ENCODE results near the gene BMERB1. TPM values are rescaled to one million over a fixed set of nuclear protein-coding genes. Genes with fewer than 3 reads are reported as not detected.
"Not testable (repeated sequence)": the region's sequence is repeated elsewhere in the genome, so short reads cannot be mapped to it uniquely, and the experiment has no call there.

The BMERB1 gene
- polyA plus RNA-seq, 1 of the 3 experiments (the other 2 are of a cell fraction): 33.9 TPM

DNA sequence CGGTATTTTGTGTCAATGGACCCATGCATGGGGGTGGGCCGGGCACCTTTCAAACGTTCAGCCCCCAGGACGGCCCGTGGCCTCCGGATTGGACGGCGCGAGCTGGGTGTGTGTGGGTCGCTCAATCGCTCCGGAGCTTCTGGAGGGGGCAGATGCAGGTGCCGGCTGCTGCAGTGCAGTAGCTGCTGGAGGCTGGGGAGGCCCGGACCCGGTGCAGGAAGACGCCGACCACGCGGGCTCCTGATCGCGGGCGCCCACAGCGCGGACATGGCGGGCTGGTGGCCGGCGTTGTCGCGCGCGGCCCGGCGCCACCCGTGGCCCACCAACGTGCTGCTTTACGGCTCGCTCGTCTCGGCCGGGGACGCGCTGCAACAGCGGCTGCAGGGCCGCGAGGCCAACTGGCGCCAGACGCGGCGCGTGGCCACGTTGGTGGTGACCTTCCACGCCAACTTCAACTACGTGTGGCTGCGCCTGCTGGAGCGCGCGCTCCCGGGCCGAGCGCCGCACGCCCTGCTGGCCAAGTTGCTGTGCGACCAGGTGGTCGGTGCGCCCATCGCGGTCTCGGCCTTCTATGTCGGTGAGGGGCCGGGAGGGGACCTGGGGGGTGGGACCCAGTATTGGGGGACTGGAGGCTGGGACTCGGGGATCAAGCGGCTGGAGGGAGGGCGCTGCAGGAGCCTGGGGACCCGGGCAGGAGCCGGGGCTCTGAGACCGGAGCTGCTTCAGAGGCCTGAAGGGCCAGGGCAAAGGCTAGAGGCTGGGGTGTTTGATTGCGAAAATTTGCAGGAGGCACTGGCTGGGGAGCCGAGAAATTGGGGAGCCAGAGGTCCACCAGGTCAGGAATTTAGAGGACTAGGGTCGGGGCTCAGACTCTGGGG is 38.5 kb upstream of the BMERB1 start, which contains the start of gene MPV17L:
TSS of gene MPV17L (plus strand) at position 124 of the 878 bp plus-strand sequence. CDS start at position 268, 144 bp downstream.
- H4K20me1 ChIP-seq (ENCODE audit: insufficient read depth); H3K79me2 ChIP-seq (ENCODE audit: insufficient read depth); H3K27ac ChIP-seq (ENCODE audit: low read depth in 2 of 2, low read length in 1 of 2); H3K4me1 ChIP-seq (ENCODE audit: control insufficient read depth in 1 of 2, insufficient read depth in 2 of 2, low read depth in 1 of 2, low read length in 1 of 2); H2AFZ ChIP-seq (ENCODE audit: low read depth); H3K9me2 ChIP-seq; H3F3A ChIP-seq (replicated peaks; ENCODE audit: insufficient read depth); H3K36me3 ChIP-seq (replicated peaks in 1 of 2; ENCODE audit: control insufficient read depth in 1 of 2, insufficient read depth in 2 of 2, low read length in 1 of 2); H3K9ac ChIP-seq; H3K9me3 ChIP-seq; POLR2A ChIA-PET; CTCF ChIA-PET; H3K27me3 ChIP-seq (ENCODE audit: insufficient read depth): not testable (repeated sequence)
- Histone ChIP-seq H3K4me2 (peak within 1 kb of the TSS; percentile 67), H3K4me3 (ENCODE audit: low read depth in 2 of 2, low read length in 1 of 2) (peak within 1 kb of the TSS; percentile 16 to 53; a peak in 2 of 4 replicates)
- TF ChIP-seq MXI1 (IDR thresholded peaks at IDR 0.05; ENCODE audit: low read depth, low read length): peak; percentile 15; the same call in 1 of the 2 replicates
- TF ChIP-seq TAF1 (IDR thresholded peaks at IDR 0.05; ENCODE audit: borderline replicate concordance, low read depth, low read length): peak; percentile 32; the same call in 1 of the 2 replicates
- peak; percentile 86 for DNase-seq
- 32% methylated on average over 24 of the region's 79 CpGs for whole genome bisulfite sequencing (ENCODE audit: low lambda C conversion rate)

DNA sequence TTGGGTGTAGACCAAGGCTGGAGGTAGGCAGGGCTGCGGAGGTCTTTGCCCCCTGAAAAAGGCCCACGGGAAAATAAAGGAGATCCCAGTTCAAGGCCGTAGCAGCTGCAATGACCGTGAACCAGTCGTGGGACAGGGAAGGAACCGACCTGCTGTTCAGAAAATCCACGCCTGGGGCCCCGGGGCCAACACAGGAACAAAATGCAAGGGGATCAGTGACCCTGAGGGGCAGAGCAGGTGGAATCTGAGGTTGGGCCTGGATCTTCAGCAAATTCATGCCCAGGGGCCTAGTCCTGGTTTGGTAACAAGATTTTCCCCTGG is 37.9 kb upstream of the BMERB1 start:
- WGBS (ENCODE audit: low lambda C conversion rate): 86% methylated on average over 7 of the region's 8 CpGs
- H3K9ac ChIP-seq; H3K27me3 ChIP-seq (ENCODE audit: insufficient read depth); H2AFZ ChIP-seq (ENCODE audit: low read depth); H3K79me2 ChIP-seq (ENCODE audit: insufficient read depth); H3K4me3 ChIP-seq (ENCODE audit: low read depth in 2 of 2, low read length in 1 of 2); H3F3A ChIP-seq (replicated peaks; ENCODE audit: insufficient read depth); H3K4me2 ChIP-seq; H3K27ac ChIP-seq (ENCODE audit: low read depth in 2 of 2, low read length in 1 of 2); H3K36me3 ChIP-seq (replicated peaks in 1 of 2; ENCODE audit: control insufficient read depth in 1 of 2, insufficient read depth in 2 of 2, low read length in 1 of 2); H3K4me1 ChIP-seq (ENCODE audit: control insufficient read depth in 1 of 2, insufficient read depth in 2 of 2, low read depth in 1 of 2, low read length in 1 of 2); CTCF ChIA-PET; POLR2A ChIA-PET; H4K20me1 ChIP-seq (ENCODE audit: insufficient read depth); DNase-seq; H3K9me3 ChIP-seq; H3K9me2 ChIP-seq: not testable (repeated sequence)

DNA sequence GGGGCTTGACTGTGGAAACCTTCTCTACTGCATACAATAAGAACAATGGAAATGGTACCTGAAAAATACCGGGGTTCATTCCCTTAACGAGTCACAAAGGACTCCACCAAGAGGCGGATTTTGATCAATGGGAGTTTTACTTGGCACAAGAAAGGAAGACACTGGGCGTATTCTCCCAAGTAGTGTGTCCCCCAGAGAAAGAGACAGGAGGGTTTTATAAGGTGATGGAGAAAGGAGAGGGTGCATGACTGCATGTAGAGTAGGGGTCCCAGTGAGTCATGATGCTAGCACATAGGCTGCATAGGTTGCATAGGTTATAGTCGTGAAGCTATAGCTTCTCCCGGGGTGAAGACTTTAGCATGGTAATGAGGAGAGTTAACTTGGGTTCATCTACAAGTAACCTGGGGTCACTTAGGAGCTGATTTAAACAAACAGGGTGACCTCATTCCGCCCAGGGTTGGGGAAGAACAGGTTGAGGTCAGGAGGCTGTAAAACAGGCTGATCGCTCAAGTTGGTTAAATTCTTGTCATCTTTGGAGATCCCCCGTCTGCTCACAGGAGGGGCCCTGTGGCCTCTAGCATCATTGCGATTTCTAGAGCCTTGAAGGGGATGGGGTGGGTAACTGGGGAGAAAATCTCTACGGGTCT is 37.3 kb upstream of the BMERB1 start:
- H3K4me2 ChIP-seq: no peak overlapping the region
- no peaks in the 10 kb centered on the region for H3K79me2 ChIP-seq (ENCODE audit: insufficient read depth)
- ChIA-PET POLR2A (no interaction called here), CTCF (interaction anchor here (0.6 kb wide), 1 partner anchor 725 kb away, joined by 3 read pairs; no protein-coding TSS in a partner anchor)
- H3F3A ChIP-seq (replicated peaks; ENCODE audit: insufficient read depth): no peaks in the 10 kb centered on the region
- no peak overlapping the region for H3K4me3 ChIP-seq (ENCODE audit: low read depth in 2 of 2, low read length in 1 of 2)
- no peak overlapping the region for H3K27ac ChIP-seq (ENCODE audit: low read depth in 2 of 2, low read length in 1 of 2)
- no peak overlapping the region for H2AFZ ChIP-seq (ENCODE audit: low read depth)
- H3K4me1 ChIP-seq (ENCODE audit: control insufficient read depth in 1 of 2, insufficient read depth in 2 of 2, low read depth in 1 of 2, low read length in 1 of 2): no peaks in the 10 kb centered on the region; a peak in 1 of 4 replicates
- H3K9me2 ChIP-seq: no peaks in the 10 kb centered on the region
- TF ChIP-seq, protein P1, sequence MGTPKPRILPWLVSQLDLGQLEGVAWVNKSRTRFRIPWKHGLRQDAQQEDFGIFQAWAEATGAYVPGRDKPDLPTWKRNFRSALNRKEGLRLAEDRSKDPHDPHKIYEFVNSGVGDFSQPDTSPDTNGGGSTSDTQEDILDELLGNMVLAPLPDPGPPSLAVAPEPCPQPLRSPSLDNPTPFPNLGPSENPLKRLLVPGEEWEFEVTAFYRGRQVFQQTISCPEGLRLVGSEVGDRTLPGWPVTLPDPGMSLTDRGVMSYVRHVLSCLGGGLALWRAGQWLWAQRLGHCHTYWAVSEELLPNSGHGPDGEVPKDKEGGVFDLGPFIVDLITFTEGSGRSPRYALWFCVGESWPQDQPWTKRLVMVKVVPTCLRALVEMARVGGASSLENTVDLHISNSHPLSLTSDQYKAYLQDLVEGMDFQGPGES (IDR thresholded peaks at IDR 0.05; ENCODE audit: low read depth, low read length): no peak
- no peak for TF ChIP-seq MXI1 (IDR thresholded peaks at IDR 0.05; ENCODE audit: low read depth, low read length)
- TF ChIP-seq NRF1 (IDR thresholded peaks at IDR 0.05; ENCODE audit: low read depth, low read length): no peak
- no peak for TF ChIP-seq JUND (IDR thresholded peaks at IDR 0.05)
- no peak for TF ChIP-seq YY1 (IDR thresholded peaks at IDR 0.05; ENCODE audit: low read depth)
- no peak for TF ChIP-seq EZH2phosphoT487 (IDR thresholded peaks at IDR 0.05; ENCODE audit: borderline replicate concordance, low read depth)
- TF ChIP-seq GABPA (IDR thresholded peaks at IDR 0.05; ENCODE audit: low read depth): no peak
- 95% methylated on average over 9 of the region's 11 CpGs for WGBS (ENCODE audit: low lambda C conversion rate)
- H3K9me3 ChIP-seq: no peaks in the 10 kb centered on the region
- H4K20me1 ChIP-seq (ENCODE audit: insufficient read depth): no peaks in the 10 kb centered on the region
- no peak overlapping the region for H3K9ac ChIP-seq
- H3K27me3 ChIP-seq (ENCODE audit: insufficient read depth): no peaks in the 10 kb centered on the region; the same call in 1 of the 2 replicates
- no peak for DNase-seq
- no peaks in the 10 kb centered on the region for H3K36me3 ChIP-seq (replicated peaks in 1 of 2; ENCODE audit: control insufficient read depth in 1 of 2, insufficient read depth in 2 of 2, low read length in 1 of 2)
